Endothelial cell of umbilical vein (primary cell): ENCODE data around the gene COG2. TPM values are rescaled to one million over a fixed set of nuclear protein-coding genes. Genes with fewer than 3 reads are reported as not detected.

Source experiments
- BruUV-seq: library from RNA; stranded (reverse); fragments of 400-500 nt; replicated peaks from 2 replicates; lab custom pipeline; 2021; lab: Mats Ljungman, UMichigan
- CTCF ChIA-PET: fragments of 300-600, 350-600 bp; sonication (Branson Sonifier 250); formaldehyde crosslinking; loops from one replicate; lab custom pipeline; 2021; ENCODE audit warnings: antibody characterized with exemption, inconsistent platforms; lab: Charles Lee
- POLR2A ChIA-PET: fragments of 300-600, 350-600 bp; sonication (Branson Sonifier 250); formaldehyde crosslinking; loops from one replicate; lab custom pipeline; 2021; ENCODE audit warnings: antibody characterized with exemption, inconsistent platforms; lab: Charles Lee
- DNase-seq: peaks from one replicate; pipeline ENCODE4 v3.0.0-alpha.2; 2011; ENCODE audit warnings: low read depth, low spot score
- FAIRE-seq: peaks from 2 replicates; lab custom pipeline; 2011; peaks lifted over from hg19 to GRCh38; lab: Jason Lieb, UNC
- H2AFZ ChIP-seq: 2 replicates; pipeline ENCODE4 v1.6.0; 2012; ENCODE audit warnings: low read depth, low read length, control low read depth, inconsistent platforms
- H3K27ac ChIP-seq: 2 replicates; pipeline ENCODE4 v1.5.1; 2011; ENCODE audit warnings: low read depth, mild to moderate bottlenecking, control low read depth, low read length, moderate library complexity; ENCODE audit not compliant: insufficient read depth
- H3K27me3 ChIP-seq, 2 experiments: 2 replicates each; pipeline versions ENCODE4 v1.6.0 to v1.6.1; 2011; ENCODE audit warnings: low read length in 2 of 2, mixed read lengths in 1 of 2; ENCODE audit not compliant: control insufficient read depth in 2 of 2, insufficient read depth in 2 of 2
- H3K36me3 ChIP-seq, 2 experiments: 2 replicates in 1 of 2; 3 replicates in 1 of 2; pipeline ENCODE4 v1.5.1; 2011; ENCODE audit warnings: low read length in 2 of 2, mild to moderate bottlenecking in 1 of 2, moderate library complexity in 1 of 2; ENCODE audit not compliant: control insufficient read depth in 2 of 2, insufficient read depth in 2 of 2; ENCODE audit errors: extremely low read depth in 1 of 2
- H3K4me1 ChIP-seq: 3 replicates; pipeline ENCODE4 v1.5.1; 2011; ENCODE audit warnings: mild to moderate bottlenecking, low read length; ENCODE audit not compliant: control insufficient read depth, insufficient read depth; ENCODE audit errors: extremely low read depth
- H3K4me2 ChIP-seq: 2 replicates; pipeline ENCODE4 v1.6.1; 2011; ENCODE audit warnings: low read length, control low read depth, mixed read lengths; ENCODE audit not compliant: insufficient read depth
- H3K4me3 ChIP-seq, 3 experiments: fragments of 200-600 bp in 1 of 3; sonication (generic), shearing (Covaris generic) in 1 of 3; replicated peaks in 1 of 3; 2 replicates each; pipeline ENCODE4 v1.5.1; 2011 to 2016; ENCODE audit warnings: control low read depth in 3 of 3, low read length in 3 of 3, mild to moderate bottlenecking in 2 of 3, inconsistent platforms in 1 of 3, low read depth in 1 of 3, moderate library complexity in 1 of 3; ENCODE audit not compliant: insufficient read depth in 1 of 3
- H3K79me2 ChIP-seq: 2 replicates; pipeline ENCODE4 v1.6.0; 2012; ENCODE audit warnings: low read length, inconsistent platforms; ENCODE audit not compliant: control insufficient read depth, insufficient read depth
- H3K9ac ChIP-seq: replicated peaks from 2 replicates; pipeline ENCODE3; 2011; ENCODE audit warnings: low read length, control low read depth; ENCODE audit not compliant: insufficient read depth; ENCODE audit errors: extremely low read depth
- H3K9me1 ChIP-seq: replicated peaks from 3 replicates; pipeline ENCODE4 v1.6.0; 2011; ENCODE audit warnings: mild to moderate bottlenecking, low read length; ENCODE audit not compliant: control insufficient read depth, insufficient read depth; ENCODE audit errors: extremely low read depth
- H3K9me3 ChIP-seq: replicated peaks from 2 replicates; pipeline ENCODE4 v1.5.1; 2012; ENCODE audit warnings: low read length, inconsistent platforms; ENCODE audit not compliant: control insufficient read depth, insufficient read depth
- H4K20me1 ChIP-seq: replicated peaks from 2 replicates; pipeline ENCODE3; 2011; ENCODE audit warnings: mild to moderate bottlenecking, low read length; ENCODE audit not compliant: control insufficient read depth, insufficient read depth; ENCODE audit errors: extremely low read depth
- CTCF ChIP-seq, 2 donors: IDR thresholded peaks; 1 replicate in 1 of 2; 2 replicates in 1 of 2; pipeline ENCODE4 v1.5.1; 2011; ENCODE audit warnings: low read length in 2 of 2, mild to moderate bottlenecking in 2 of 2, moderate library complexity in 2 of 2, control low read depth in 1 of 2, inconsistent platforms in 1 of 2, low read depth in 1 of 2; ENCODE audit not compliant: insufficient read depth in 1 of 2; ENCODE audit errors: extremely low read depth in 1 of 2
- EZH2 ChIP-seq: IDR thresholded peaks from 2 replicates; pipeline ENCODE4 v1.6.1; 2012; ENCODE audit warnings: borderline replicate concordance, low read depth, mild to moderate bottlenecking, moderate library complexity, low read length, inconsistent platforms; ENCODE audit not compliant: severe bottlenecking
- FOS ChIP-seq: IDR thresholded peaks from 2 replicates; pipeline ENCODE4 v1.6.1; 2011; ENCODE audit warnings: mild to moderate bottlenecking, low read length, moderate library complexity, borderline replicate concordance; ENCODE audit not compliant: insufficient read depth
- GATA2 ChIP-seq: IDR thresholded peaks from 2 replicates; pipeline ENCODE4 v1.7.0; 2011; ENCODE audit warnings: low read depth, mild to moderate bottlenecking, moderate library complexity, mixed read lengths, low read length; ENCODE audit not compliant: insufficient read length, insufficient read depth
- JUN ChIP-seq: IDR thresholded peaks from 2 replicates; pipeline ENCODE4 v1.6.1; 2011; ENCODE audit warnings: borderline replicate concordance, low read depth; ENCODE audit not compliant: insufficient read length, insufficient read depth
- MYC ChIP-seq: IDR thresholded peaks from one replicate; pipeline ENCODE4 v1.6.1; 2011; ENCODE audit warnings: mild to moderate bottlenecking, low read depth, low read length
- POLR2A ChIP-seq: IDR thresholded peaks from 2 replicates; pipeline ENCODE4 v1.6.1; 2012; ENCODE audit warnings: low read depth, mild to moderate bottlenecking, control low read depth, low read length
- POLR2AphosphoS5 ChIP-seq: IDR thresholded peaks from 2 replicates; pipeline ENCODE4 v1.6.1; 2012; ENCODE audit warnings: low read depth, mild to moderate bottlenecking, control low read depth, low read length, moderate library complexity; ENCODE audit not compliant: insufficient read depth
- dilution Hi-C: fragments of 300-500 bp; cut with MboI; formaldehyde crosslinking; loops from one replicate; pipeline ENCODE4 v1.15.0; 2019; ENCODE audit warnings: low sequenced_read_pairs; ENCODE audit not compliant: extremely low pct_ligation_motif_present
- intact Hi-C: fragments of 100-400 bp; cut with micrococcal nuclease; formaldehyde crosslinking; loops from one replicate; pipeline ENCODE4 v1.10.0; 2022
- polyA plus RNA-seq, 4 experiments: library from polyadenylated mRNA; depleted of rRNA in 3 of 4; stranded (reverse) in 3 of 4; unstranded in 1 of 4; fragments of >200 nt; gene quantifications; 2 replicates each; pipeline versions ENCODE4 v1.2.1 to v1.2.3, GENCODE V29; 2011 to 2012; ENCODE audit warnings: missing spikeins in 1 of 4
- total RNA-seq: library from RNA; stranded (reverse); gene quantifications from 2 replicates; pipeline ENCODE4 v1.2.3, GENCODE V29; 2021
- TF ChIP-seq, protein P1 (sequence below): IDR thresholded peaks from 2 replicates; pipeline ENCODE4 v1.6.1; 2011; ENCODE audit not compliant: insufficient read depth, insufficient read length

COG2 gene
- total and polyA plus RNA-seq, 2 donors (not counting 3 experiments of a cell fraction or from before 2014, with no cell fraction given), result 7.6 to 24.2 TPM

- H3K36me3 ChIP-seq, result peaks cover 7 to 20% of the 10 kb centered on the region in 2 experiments
- TF ChIP-seq EZH2 (no peak), POLR2AphosphoS5 (no peak), FOS (no peak), CTCF (IDR thresholded peaks at IDR 0.05; ENCODE audit: extremely low read depth in 1 of 2, insufficient read depth in 1 of 2, low read depth in 1 of 2, low read length in 2 of 2) (no peak), JUN (no peak), POLR2A (no peak), MYC (no peak), GATA2 (no peak)
- TF ChIP-seq, protein P1, sequence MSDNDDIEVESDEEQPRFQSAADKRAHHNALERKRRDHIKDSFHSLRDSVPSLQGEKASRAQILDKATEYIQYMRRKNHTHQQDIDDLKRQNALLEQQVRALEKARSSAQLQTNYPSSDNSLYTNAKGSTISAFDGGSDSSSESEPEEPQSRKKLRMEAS, result no peak
- no peaks in the 10 kb centered on the region for H3K9me1 ChIP-seq
- no peaks in the 10 kb centered on the region for H3K9me3 ChIP-seq
- CTCF ChIA-PET, result interaction anchor here (1.2 kb wide), 1 partner anchor 45 kb away, joined by 3 read pairs; no protein-coding TSS in a partner anchor
- H3K27me3 ChIP-seq, result no peaks in the 10 kb centered on the region
- FAIRE-seq, result no peak
- H3K9ac ChIP-seq, result no peak overlapping the region
- no peak overlapping the region for H3K4me3 ChIP-seq
- no peak overlapping the region for H2AFZ ChIP-seq
- intact Hi-C loops, result no loop called here
- DNase-seq, result no peak
- dilution Hi-C loops, result no loop called here
- POLR2A ChIA-PET, result no interaction called here
- no peak overlapping the region for H3K27ac ChIP-seq
- H3K4me2 ChIP-seq, result no peak overlapping the region
- no TSS peak for BruUV-seq
- H3K79me2 ChIP-seq, result no peaks in the 10 kb centered on the region
- peaks cover 1% of the 10 kb centered on the region for H3K4me1 ChIP-seq
- H4K20me1 ChIP-seq, result no peaks in the 10 kb centered on the region
Observed at GRCh38 chr1:230686747-230687146, 44.5 kb downstream of the COG2 start.
